Measurements from ENCODE around the gene STYXL1. TPM values are rescaled to one million over a fixed set of nuclear protein-coding genes. Genes with fewer than 3 reads are reported as not detected.

Gene STYXL1
- total RNA-seq, 2 donors from 2014 or later = 69.8 to 72.0 TPM

GRCh38 chr7:75968561-75969001 is 79.2 kb downstream of the STYXL1 start:
- no peaks in the 10 kb centered on the region for H3K4me1 ChIP-seq (ENCODE audit: control insufficient read depth, insufficient read depth, low read length)
- Mint-ChIP-seq H3K9me3 (no peaks in the 10 kb centered on the region), H3K27me3 (ENCODE audit: insufficient read depth) (no peaks in the 10 kb centered on the region), H3K36me3 (ENCODE audit: low read depth) (peaks cover 29% of the 10 kb centered on the region), H3K27ac (no peak overlapping the region), H3K4me3 (no peak overlapping the region), H3K4me1 (no peaks in the 10 kb centered on the region)
- 92 to 93% methylated on average over 11 to 12 of the region's 12 CpGs for WGBS, 2 experiments (ENCODE audit: insufficient coverage in 1 of 2, insufficient read length in 1 of 2)
- no peak for DNase-seq
- H3K27me3 ChIP-seq (ENCODE audit: control insufficient read depth, insufficient read depth, low read length, poor library complexity, severe bottlenecking) = no peaks in the 10 kb centered on the region
- no peak overlapping the region for H3K4me3 ChIP-seq (ENCODE audit: low read length)
- no peak overlapping the region for H3K9ac ChIP-seq (ENCODE audit: extremely low read depth, low read length, poor library complexity, severe bottlenecking)
- peaks cover 14% of the 10 kb centered on the region for H3K36me3 ChIP-seq (ENCODE audit: control insufficient read depth, insufficient read depth, low read length)
- peak overlapping the region; percentile 72 for H3K27ac ChIP-seq (ENCODE audit: low read depth, low read length)
- H3K9me3 ChIP-seq (ENCODE audit: control insufficient read depth, low read length) = no peaks in the 10 kb centered on the region
- TF ChIP-seq CTCF (conservative IDR thresholded peaks at IDR 0.05) = no peak

- TF ChIP-seq CTCF (conservative IDR thresholded peaks at IDR 0.05) = no peak
- Mint-ChIP-seq H3K9me3 (no peaks in the 10 kb centered on the region), H3K27me3 (ENCODE audit: insufficient read depth) (no peaks in the 10 kb centered on the region), H3K4me1 (no peaks in the 10 kb centered on the region), H3K4me3 (no peak overlapping the region), H3K27ac (no peak overlapping the region), H3K36me3 (ENCODE audit: low read depth) (peaks cover 29% of the 10 kb centered on the region)
- WGBS, 2 experiments (ENCODE audit: insufficient coverage in 1 of 2, insufficient read length in 1 of 2) = 82 to 97% methylated on average over 8 to 10 of the region's 10 CpGs
- H3K9me3 ChIP-seq (ENCODE audit: control insufficient read depth, low read length) = no peaks in the 10 kb centered on the region
- peaks cover 11% of the 10 kb centered on the region for H3K36me3 ChIP-seq (ENCODE audit: control insufficient read depth, insufficient read depth, low read length)
- no peaks in the 10 kb centered on the region for H3K27me3 ChIP-seq (ENCODE audit: control insufficient read depth, insufficient read depth, low read length, poor library complexity, severe bottlenecking)
- no peak for DNase-seq
- H3K4me3 ChIP-seq (ENCODE audit: low read length) = no peak overlapping the region
- no peak overlapping the region for H3K9ac ChIP-seq (ENCODE audit: extremely low read depth, low read length, poor library complexity, severe bottlenecking)
- H3K4me1 ChIP-seq (ENCODE audit: control insufficient read depth, insufficient read depth, low read length) = no peaks in the 10 kb centered on the region
- H3K27ac ChIP-seq (ENCODE audit: low read depth, low read length) = peak overlapping the region; percentile 72
These were observed 79.8 kb downstream of the STYXL1 start for GRCh38 chr7:75968012-75968411.

GRCh38 chr7:75967487-75967997 is 80.3 kb downstream of the STYXL1 start:
- no peaks in the 10 kb centered on the region for H3K27me3 ChIP-seq (ENCODE audit: control insufficient read depth, insufficient read depth, low read length, poor library complexity, severe bottlenecking)
- Mint-ChIP-seq H3K4me1 (no peaks in the 10 kb centered on the region), H3K27me3 (ENCODE audit: insufficient read depth) (no peaks in the 10 kb centered on the region), H3K4me3 (no peak overlapping the region), H3K27ac (no peak overlapping the region), H3K36me3 (ENCODE audit: low read depth) (peaks cover 30% of the 10 kb centered on the region), H3K9me3 (no peaks in the 10 kb centered on the region)
- no peaks in the 10 kb centered on the region for H3K4me1 ChIP-seq (ENCODE audit: control insufficient read depth, insufficient read depth, low read length)
- peaks cover 11% of the 10 kb centered on the region for H3K36me3 ChIP-seq (ENCODE audit: control insufficient read depth, insufficient read depth, low read length)
- H3K9me3 ChIP-seq (ENCODE audit: control insufficient read depth, low read length) = no peaks in the 10 kb centered on the region
- no peak for DNase-seq
- WGBS, 2 experiments (ENCODE audit: insufficient coverage in 1 of 2, insufficient read length in 1 of 2) = 79 to 87% methylated on average over 9 to 13 of the region's 13 CpGs
- no peak overlapping the region for H3K4me3 ChIP-seq (ENCODE audit: low read length)
- peak overlapping the region; percentile 72 for H3K27ac ChIP-seq (ENCODE audit: low read depth, low read length)
- H3K9ac ChIP-seq (ENCODE audit: extremely low read depth, low read length, poor library complexity, severe bottlenecking) = no peak overlapping the region
- TF ChIP-seq CTCF (conservative IDR thresholded peaks at IDR 0.05) = no peak
